Neural cell (in vitro differentiated cells): ENCODE results near the gene TTC1. TPM values are rescaled to one million over a fixed set of nuclear protein-coding genes. Genes with fewer than 3 reads are reported as not detected.

Experiments used
- H2AFZ ChIP-seq: fragments of 200-600, 300-800 bp; sonication (generic), shearing (Covaris generic); 2 replicates; pipeline ENCODE4 v1.6.0; 2014; ENCODE audit warnings: low read depth, mild to moderate bottlenecking, antibody characterized with exemption, low read length, moderate library complexity
- H3F3A ChIP-seq: fragments of 200-600 bp; shearing (Covaris generic); 2 replicates; pipeline ENCODE4 v1.6.1; 2016; ENCODE audit warnings: mild to moderate bottlenecking, moderate library complexity, mixed read lengths, antibody characterized with exemption, low read length; ENCODE audit not compliant: insufficient read depth, poor library complexity, severe bottlenecking
- H3K27ac ChIP-seq: fragments of 200-600, 300-800 bp; sonication (generic), shearing (Covaris generic); 2 replicates; pipeline ENCODE4 v1.5.1; 2014; ENCODE audit warnings: mild to moderate bottlenecking, low read length, moderate library complexity
- H3K27me3 ChIP-seq: fragments of 300-800, 200-600 bp; sonication (generic), shearing (Covaris generic); 2 replicates; pipeline ENCODE4 v1.6.0; 2014; ENCODE audit warnings: mild to moderate bottlenecking, low read depth, low read length, moderate library complexity; ENCODE audit not compliant: insufficient read depth
- H3K36me3 ChIP-seq: fragments of 300-800, 200-600 bp; sonication (generic), shearing (Covaris generic); 2 replicates; pipeline ENCODE4 v1.5.1; 2014; ENCODE audit warnings: mild to moderate bottlenecking, antibody characterized with exemption, low read length, moderate library complexity; ENCODE audit not compliant: insufficient read depth
- H3K4me2 ChIP-seq: fragments of 300-800, 200-600 bp; sonication (generic), shearing (Covaris generic); 2 replicates; pipeline ENCODE4 v1.6.0; 2014; ENCODE audit warnings: mild to moderate bottlenecking, low read length
- H3K4me3 ChIP-seq: fragments of 300-800, 200-600 bp; sonication (generic), shearing (Covaris generic); 2 replicates; pipeline ENCODE4 v1.5.1; 2014; ENCODE audit warnings: mild to moderate bottlenecking, low read length, moderate library complexity
- H3K79me2 ChIP-seq: fragments of 200-600 bp; shearing (Covaris generic); replicated peaks from 2 replicates; pipeline ENCODE4 v1.6.0; 2014; ENCODE audit warnings: mild to moderate bottlenecking, low read length, moderate library complexity; ENCODE audit not compliant: insufficient read depth
- H3K9ac ChIP-seq: fragments of 300-800, 200-600 bp; sonication (generic), shearing (Covaris generic); 2 replicates; pipeline ENCODE4 v1.6.1; 2016; ENCODE audit warnings: mild to moderate bottlenecking, low read length, mixed read lengths
- H3K9me2 ChIP-seq: fragments of 200-600 bp; shearing (Covaris generic); 2 replicates; pipeline ENCODE4 v1.6.1; 2016; ENCODE audit warnings: mild to moderate bottlenecking, low read length, mixed read lengths; ENCODE audit not compliant: insufficient read depth
- H3K9me3 ChIP-seq: fragments of 200-600, 300-800 bp; sonication (generic), shearing (Covaris generic); 2 replicates; pipeline ENCODE4 v1.6.1; 2016; ENCODE audit warnings: mild to moderate bottlenecking, mixed run types, low read length, moderate library complexity, mixed read lengths
- H4K20me1 ChIP-seq: fragments of 200-600 bp; shearing (Covaris generic); 2 replicates; pipeline ENCODE4 v1.6.1; 2016; ENCODE audit warnings: mild to moderate bottlenecking, mixed run types; ENCODE audit not compliant: insufficient read depth
- CTCF ChIP-seq: fragments of 450-650 bp; IDR thresholded peaks from 2 replicates; pipeline ENCODE4 v1.5.1; 2014; ENCODE audit warnings: antibody characterized with exemption, mild to moderate bottlenecking, moderate library complexity; ENCODE audit not compliant: poor library complexity, severe bottlenecking
- EP300 ChIP-seq: fragments of 450-650 bp; conservative IDR thresholded peaks from 2 replicates; pipeline ENCODE4 v1.6.1; 2014; ENCODE audit warnings: antibody characterized with exemption, mild to moderate bottlenecking, moderate library complexity; ENCODE audit not compliant: poor library complexity, severe bottlenecking
- EZH2 ChIP-seq: fragments of 200-600, 300-800 bp; shearing (Covaris generic), sonication (generic); IDR thresholded peaks from 2 replicates; pipeline ENCODE4 v1.6.1; 2014; ENCODE audit warnings: antibody characterized with exemption, low read length, borderline replicate concordance, mild to moderate bottlenecking; ENCODE audit not compliant: insufficient read depth, poor library complexity, severe bottlenecking
- MXI1 ChIP-seq: fragments of 450-650 bp; conservative IDR thresholded peaks from 2 replicates; pipeline ENCODE4 v1.6.1; 2014; ENCODE audit warnings: antibody characterized with exemption, mild to moderate bottlenecking; ENCODE audit not compliant: poor library complexity, severe bottlenecking
- POLR2AphosphoS5 ChIP-seq: IDR thresholded peaks from 2 replicates; pipeline ENCODE4 v1.6.1; 2012
- RAD21 ChIP-seq: fragments of 450-650 bp; conservative IDR thresholded peaks from 2 replicates; pipeline ENCODE4 v1.6.1; 2014; ENCODE audit warnings: antibody characterized with exemption, mild to moderate bottlenecking, moderate library complexity
- SMC3 ChIP-seq: fragments of 450-650 bp; conservative IDR thresholded peaks from 2 replicates; pipeline ENCODE4 v1.6.1; 2014; ENCODE audit warnings: antibody characterized with exemption, mild to moderate bottlenecking, moderate library complexity; ENCODE audit not compliant: poor library complexity
- TAF1 ChIP-seq: IDR thresholded peaks from 2 replicates; pipeline ENCODE4 v1.6.1; 2012; ENCODE audit warnings: low read depth
- polyA plus RNA-seq: library from polyadenylated mRNA; depleted of rRNA; stranded (reverse); fragments of >200 nt; gene quantifications from 2 replicates; pipeline ENCODE4 v1.2.3, GENCODE V29; 2014
- TF ChIP-seq, protein P1 (sequence below): IDR thresholded peaks from 2 replicates; pipeline ENCODE4 v1.6.1; 2012; ENCODE audit warnings: borderline replicate concordance

Gene TTC1
- polyA plus RNA-seq, 1 donor from 2014 or later = 74.0 TPM

- no peak overlapping the region for H3K27ac ChIP-seq
- no peak for TF ChIP-seq EP300
- no peak for TF ChIP-seq POLR2AphosphoS5
- TF ChIP-seq MXI1 = no peak
- TF ChIP-seq TAF1 = no peak
- TF ChIP-seq CTCF = no peak
- no peak for TF ChIP-seq SMC3
- TF ChIP-seq, protein P1, sequence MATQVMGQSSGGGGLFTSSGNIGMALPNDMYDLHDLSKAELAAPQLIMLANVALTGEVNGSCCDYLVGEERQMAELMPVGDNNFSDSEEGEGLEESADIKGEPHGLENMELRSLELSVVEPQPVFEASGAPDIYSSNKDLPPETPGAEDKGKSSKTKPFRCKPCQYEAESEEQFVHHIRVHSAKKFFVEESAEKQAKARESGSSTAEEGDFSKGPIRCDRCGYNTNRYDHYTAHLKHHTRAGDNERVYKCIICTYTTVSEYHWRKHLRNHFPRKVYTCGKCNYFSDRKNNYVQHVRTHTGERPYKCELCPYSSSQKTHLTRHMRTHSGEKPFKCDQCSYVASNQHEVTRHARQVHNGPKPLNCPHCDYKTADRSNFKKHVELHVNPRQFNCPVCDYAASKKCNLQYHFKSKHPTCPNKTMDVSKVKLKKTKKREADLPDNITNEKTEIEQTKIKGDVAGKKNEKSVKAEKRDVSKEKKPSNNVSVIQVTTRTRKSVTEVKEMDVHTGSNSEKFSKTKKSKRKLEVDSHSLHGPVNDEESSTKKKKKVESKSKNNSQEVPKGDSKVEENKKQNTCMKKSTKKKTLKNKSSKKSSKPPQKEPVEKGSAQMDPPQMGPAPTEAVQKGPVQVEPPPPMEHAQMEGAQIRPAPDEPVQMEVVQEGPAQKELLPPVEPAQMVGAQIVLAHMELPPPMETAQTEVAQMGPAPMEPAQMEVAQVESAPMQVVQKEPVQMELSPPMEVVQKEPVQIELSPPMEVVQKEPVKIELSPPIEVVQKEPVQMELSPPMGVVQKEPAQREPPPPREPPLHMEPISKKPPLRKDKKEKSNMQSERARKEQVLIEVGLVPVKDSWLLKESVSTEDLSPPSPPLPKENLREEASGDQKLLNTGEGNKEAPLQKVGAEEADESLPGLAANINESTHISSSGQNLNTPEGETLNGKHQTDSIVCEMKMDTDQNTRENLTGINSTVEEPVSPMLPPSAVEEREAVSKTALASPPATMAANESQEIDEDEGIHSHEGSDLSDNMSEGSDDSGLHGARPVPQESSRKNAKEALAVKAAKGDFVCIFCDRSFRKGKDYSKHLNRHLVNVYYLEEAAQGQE = no peak
- TF ChIP-seq RAD21 = no peak
- TF ChIP-seq EZH2 = no peak
- no peaks in the 10 kb centered on the region for H3K79me2 ChIP-seq
- H3K4me2 ChIP-seq = no peak overlapping the region
- no peaks in the 10 kb centered on the region for H4K20me1 ChIP-seq
- H2AFZ ChIP-seq = no peak overlapping the region
- H3K4me3 ChIP-seq = no peak overlapping the region
- peaks cover 12% of the 10 kb centered on the region for H3K36me3 ChIP-seq
- H3F3A ChIP-seq = no peaks in the 10 kb centered on the region
- H3K9ac ChIP-seq = no peak overlapping the region
- no peaks in the 10 kb centered on the region for H3K9me3 ChIP-seq
- no peaks in the 10 kb centered on the region for H3K27me3 ChIP-seq
- no peaks in the 10 kb centered on the region for H3K9me2 ChIP-seq
Observed at GRCh38 chr5:160049099-160049498, 40.2 kb downstream of the TTC1 start.

DNA sequence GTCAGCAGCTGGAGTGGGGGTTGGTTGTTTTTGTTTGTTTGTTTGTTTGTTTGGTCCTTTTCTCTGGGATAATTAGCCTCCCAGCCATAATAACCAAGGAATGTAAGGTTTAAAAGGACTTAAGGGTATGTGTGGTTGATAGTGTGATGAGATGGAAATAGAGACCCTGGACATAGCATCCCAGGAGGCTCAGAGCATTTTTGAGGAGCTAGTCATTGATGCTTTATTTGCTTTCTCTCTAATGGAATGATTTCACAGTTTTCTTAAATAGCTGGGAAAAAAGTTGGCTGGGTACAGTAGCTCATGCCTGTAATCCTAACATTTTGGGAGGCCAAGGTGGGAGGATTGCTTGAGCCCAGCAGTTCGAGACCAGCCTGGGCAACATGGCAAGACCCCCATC is 45.1 kb downstream of the TTC1 start:
- H3K27ac ChIP-seq = no peak overlapping the region
- no peak overlapping the region for H3K4me3 ChIP-seq
- peaks cover 12% of the 10 kb centered on the region for H3K36me3 ChIP-seq

More for the DNA sequence above, 45.1 kb downstream of the TTC1 start:
- no peaks in the 10 kb centered on the region for H3K27me3 ChIP-seq
- H3K4me2 ChIP-seq = no peak overlapping the region
- H3K9me2 ChIP-seq = no peaks in the 10 kb centered on the region
- H2AFZ ChIP-seq = no peak overlapping the region
- no peak overlapping the region for H3K9ac ChIP-seq
- H3F3A ChIP-seq = no peaks in the 10 kb centered on the region
- no peaks in the 10 kb centered on the region for H3K9me3 ChIP-seq
- no peaks in the 10 kb centered on the region for H4K20me1 ChIP-seq
- TF ChIP-seq EZH2 = no peak
- no peak for TF ChIP-seq MXI1
- no peak for TF ChIP-seq CTCF
- no peak for TF ChIP-seq EP300
- TF ChIP-seq POLR2AphosphoS5 = no peak
- TF ChIP-seq, protein P1 = no peak
- no peak for TF ChIP-seq RAD21
- no peak for TF ChIP-seq SMC3
- no peak for TF ChIP-seq TAF1
- H3K79me2 ChIP-seq = no peaks in the 10 kb centered on the region
